GM12873 (cell line): ENCODE measurements around the gene CELA2A.

ENCODE experiments used
- CTCF ChIP-seq: IDR thresholded peaks from 2 replicates; pipeline ENCODE4 v1.5.1; 2012; ENCODE audit warnings: low read depth, mild to moderate bottlenecking, moderate library complexity, low read length, control low read depth; ENCODE audit not compliant: insufficient read depth; ENCODE audit errors: missing control alignments

Gene CELA2A

DNA sequence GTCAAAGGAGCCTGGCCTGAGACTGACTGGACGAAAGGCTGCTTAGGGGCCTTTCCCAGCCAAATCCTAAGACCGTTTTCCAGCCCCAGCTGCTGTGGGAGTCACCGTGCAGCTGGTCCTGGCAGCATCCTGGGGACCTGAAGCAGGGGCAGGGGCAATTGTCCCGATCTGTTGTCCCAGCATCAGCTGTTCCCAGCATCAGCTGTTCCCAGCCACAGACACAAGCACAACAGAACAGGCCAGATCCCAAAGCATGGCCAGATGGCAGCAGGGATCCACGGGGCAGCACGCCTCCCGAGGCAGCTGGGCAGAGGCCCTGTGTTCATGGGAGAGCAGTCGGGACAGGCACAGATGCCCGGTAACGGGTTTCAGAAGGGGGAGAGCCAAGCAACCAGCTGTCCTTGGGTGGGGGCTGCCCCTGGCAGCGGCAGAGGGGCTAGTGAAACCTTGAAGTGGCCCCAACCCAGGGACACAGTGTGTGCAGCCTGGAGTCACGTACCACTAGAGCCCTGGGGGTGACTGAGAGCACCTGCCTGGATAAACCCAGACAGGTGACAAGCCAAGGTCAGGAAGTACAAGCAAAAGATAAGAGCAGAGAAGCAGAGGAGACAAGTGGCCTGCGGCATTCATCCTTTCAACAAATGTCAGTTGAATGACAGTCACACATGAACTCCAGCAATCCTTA lies 32.7 kb downstream of the CELA2A start:
- no peak for TF ChIP-seq CTCF

GRCh38 chr1:15492596-15492995 lies 36.1 kb downstream of the CELA2A start:
- TF ChIP-seq CTCF = no peak

DNA sequence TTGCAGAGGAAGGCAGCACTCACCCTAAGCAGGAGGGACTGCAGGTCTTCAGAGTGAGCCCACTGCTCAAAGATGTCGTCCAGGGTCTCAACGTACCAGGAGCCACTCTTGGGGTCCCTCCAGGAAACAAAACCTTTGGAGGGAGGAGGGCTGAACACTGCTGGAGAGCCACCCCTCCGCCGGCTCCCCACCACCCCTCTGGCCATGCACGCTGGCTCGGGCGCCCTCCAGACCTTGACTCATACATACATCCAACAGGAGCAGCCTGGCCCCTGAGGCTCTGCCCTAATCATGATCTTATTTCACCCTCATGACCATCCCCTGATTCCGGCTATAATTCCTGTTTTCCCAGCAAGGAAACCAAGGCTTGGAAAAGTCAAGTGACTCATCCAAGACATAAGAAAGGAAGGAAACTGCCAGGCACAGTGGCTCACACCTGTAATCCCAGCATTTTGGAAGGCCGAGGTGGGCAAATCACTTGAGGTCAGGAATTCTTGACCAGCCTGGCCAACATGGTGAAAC lies 37.4 kb downstream of the CELA2A start:
- TF ChIP-seq CTCF = no peak

DNA sequence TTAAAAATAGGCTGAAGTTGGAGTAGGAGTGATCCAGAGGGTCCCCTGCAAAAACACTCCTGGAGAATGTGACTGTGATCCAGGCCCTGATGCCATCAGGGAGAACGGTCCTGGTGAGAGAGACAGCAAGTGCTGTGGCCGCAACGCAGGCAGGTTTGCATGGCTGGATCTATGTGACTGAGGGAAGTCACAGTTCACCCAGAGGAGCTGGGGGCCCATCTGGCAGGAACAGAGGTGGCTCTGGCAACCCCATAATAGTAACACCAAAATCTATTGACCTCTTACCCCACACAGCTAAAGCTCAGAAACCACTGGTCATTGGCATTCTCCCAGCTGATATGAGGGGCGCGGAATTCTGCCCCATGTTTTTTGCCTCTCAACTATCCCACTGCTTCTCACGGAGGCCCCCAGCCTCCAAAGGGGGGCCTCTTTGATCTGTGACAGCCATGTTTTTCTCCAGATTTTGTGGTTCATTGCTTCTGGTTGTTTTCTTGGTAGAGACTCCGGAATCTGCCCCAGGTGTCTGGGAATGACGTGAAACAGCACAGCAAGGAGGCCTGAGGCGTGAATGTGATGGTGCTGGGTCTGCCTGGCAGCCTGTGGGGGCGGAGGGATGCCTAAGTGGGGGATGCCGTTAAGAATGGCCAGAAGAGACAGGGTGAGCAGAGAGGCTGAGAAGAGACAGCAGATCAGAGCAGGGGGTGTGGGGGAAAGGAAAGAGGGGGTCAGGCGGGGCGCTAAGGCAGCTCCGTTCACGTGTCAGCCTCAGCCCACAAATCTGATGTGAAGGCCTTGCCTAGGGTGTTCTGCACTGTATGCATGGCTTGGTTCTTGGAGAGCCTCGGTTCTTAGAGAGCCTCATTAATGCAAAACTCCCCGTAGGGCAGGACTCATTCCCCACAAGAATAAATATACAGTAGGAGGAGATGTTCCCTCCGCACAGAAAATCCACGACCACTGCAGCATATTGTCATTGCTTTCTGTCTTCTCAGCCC lies 43.9 kb downstream of the CELA2A start:
- TF ChIP-seq CTCF = no peak

- peak; percentile 85 for TF ChIP-seq CTCF
Observed at GRCh38 chr1:15501208-15502032, 44.9 kb downstream of the CELA2A start.

DNA sequence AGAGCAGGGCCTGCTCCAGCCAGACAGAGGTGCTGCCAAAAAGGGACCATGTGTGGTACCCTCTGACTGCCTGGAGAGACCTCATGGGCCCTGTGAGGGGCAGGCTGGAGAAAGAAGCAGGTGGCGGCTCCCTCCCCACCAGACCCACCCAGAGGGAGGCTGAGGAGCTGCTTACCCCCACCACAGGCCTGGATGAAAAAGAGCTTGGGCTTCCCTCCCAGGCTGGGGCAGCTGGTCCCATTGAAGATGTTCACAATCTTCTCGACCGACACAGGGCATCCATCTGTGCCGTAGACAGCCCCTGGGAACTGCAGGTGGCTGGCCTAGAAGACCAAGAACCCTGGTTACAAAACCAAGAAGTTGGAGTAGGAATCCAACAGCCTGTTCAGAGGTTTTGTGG lies 47.9 kb downstream of the CELA2A start:
- TF ChIP-seq CTCF = no peak

GRCh38 chr1:15506831-15507230 lies 50.3 kb downstream of the CELA2A start:
- TF ChIP-seq CTCF = no peak
